HepG2 (cell line): ENCODE measurements around the gene SHROOM2. TPM values are rescaled to one million over a fixed set of nuclear protein-coding genes. Genes with fewer than 3 reads are reported as not detected.

ENCODE experiments used
- ATAC-seq: fragments of 200-7000 bp; cut with Tn5 transposase; 3 replicates; pipeline ENCODE4 v1.9.1; 2020; ENCODE audit warnings: mild to moderate bottlenecking, moderate library complexity
- BruUV-seq: library from RNA; stranded (reverse); fragments of 400-500 nt; replicated peaks from 2 replicates; lab custom pipeline; 2021; lab: Mats Ljungman, UMichigan
- CTCF ChIA-PET: fragments of 300-600 bp; formaldehyde crosslinking; extraction: SDS; loops from one replicate; lab custom pipeline; 2021; ENCODE audit warnings: low total read pairs, inconsistent platforms, low intra/inter-chr PET ratio; lab: Yijun Ruan, JAX
- POLR2A ChIA-PET: fragments of 350-600 bp; sonication (Branson Sonifier 250); formaldehyde crosslinking; loops from one replicate; lab custom pipeline; 2020; ENCODE audit warnings: antibody characterized with exemption, inconsistent platforms; lab: Yijun Ruan, JAX
- DNase-seq: peaks from one replicate; pipeline ENCODE4 v3.0.0-alpha.2; 2015; ENCODE audit warnings: low spot score
- FAIRE-seq: peaks from 3 replicates; lab custom pipeline; 2011; peaks lifted over from hg19 to GRCh38; lab: Jason Lieb, UNC
- H2AFZ ChIP-seq: one replicate; pipeline ENCODE4 v1.6.1; 2011; ENCODE audit warnings: low read length, inconsistent platforms
- H3K27ac ChIP-seq: fragments of 300-600 bp; 3 replicates; pipeline ENCODE4 v1.8.0; 2011; ENCODE audit warnings: mixed run types, mild to moderate bottlenecking, mixed read lengths, low read length, inconsistent platforms; ENCODE audit not compliant: insufficient read depth; ENCODE audit errors: extremely low read length
- H3K27me3 ChIP-seq, 2 experiments: fragments of 200-600 bp in 1 of 2; 2 replicates in 1 of 2; 3 replicates in 1 of 2; pipeline versions ENCODE4 v1.6.0 to v1.8.0; 2011; ENCODE audit warnings: low read length in 2 of 2, mild to moderate bottlenecking in 2 of 2, moderate library complexity in 2 of 2, inconsistent platforms in 1 of 2; ENCODE audit not compliant: insufficient read depth in 2 of 2, control insufficient read depth in 1 of 2
- H3K36me3 ChIP-seq, 2 experiments: fragments of 200-600 bp in 1 of 2; replicated peaks in 1 of 2; 2 replicates in 1 of 2; 3 replicates in 1 of 2; pipeline versions ENCODE4 v1.5.1 to v1.8.0; 2011; ENCODE audit warnings: low read length in 2 of 2, inconsistent platforms in 1 of 2; ENCODE audit not compliant: insufficient read depth in 2 of 2, control insufficient read depth in 1 of 2
- H3K4me1 ChIP-seq: 2 replicates; pipeline ENCODE4 v1.5.1; 2012; ENCODE audit warnings: low read length, inconsistent platforms; ENCODE audit not compliant: insufficient read depth
- H3K4me2 ChIP-seq: 2 replicates; pipeline ENCODE4 v1.6.0; 2011; ENCODE audit warnings: low read depth, low read length, inconsistent platforms
- H3K4me3 ChIP-seq, 3 experiments: fragments of 200-600 bp in 1 of 3; sonication (generic), shearing (Covaris generic) in 1 of 3; replicated peaks in 1 of 3; 2 replicates each; pipeline ENCODE4 v1.5.1; 2011 to 2016; ENCODE audit warnings: low read length in 3 of 3, inconsistent platforms in 2 of 3, low read depth in 2 of 3, mild to moderate bottlenecking in 2 of 3, control low read depth in 1 of 3, mixed read lengths in 1 of 3; ENCODE audit not compliant: insufficient read depth in 1 of 3
- H3K79me2 ChIP-seq: one replicate; pipeline ENCODE4 v1.6.1; 2011; ENCODE audit warnings: low read length, inconsistent platforms; ENCODE audit not compliant: insufficient read depth
- H3K9ac ChIP-seq: 2 replicates; pipeline ENCODE4 v1.6.0; 2011; ENCODE audit warnings: mild to moderate bottlenecking, low read depth, low read length, inconsistent platforms; ENCODE audit not compliant: insufficient read depth
- H3K9me3 ChIP-seq: 2 replicates; pipeline ENCODE4 v1.5.1; 2012; ENCODE audit warnings: mild to moderate bottlenecking, low read length
- H4K20me1 ChIP-seq: 2 replicates; pipeline ENCODE4 v1.6.0; 2011; ENCODE audit warnings: inconsistent platforms, mild to moderate bottlenecking, low read length, moderate library complexity; ENCODE audit not compliant: insufficient read depth
- KDM5B ChIP-seq: sonication (generic); formaldehyde crosslinking; IDR thresholded peaks from 2 replicates; pipeline ENCODE4 v1.4.0; 2020; ENCODE audit warnings: missing genetic modification reagents, mild to moderate bottlenecking, borderline replicate concordance
- WGBS: methylation state at CpG from one replicate; pipeline ENCODE4 v1.1.6; 2017; ENCODE audit warnings: low lambda C conversion rate; 5-methylcytosine and 5-hydroxymethylcytosine counted together
- in situ Hi-C: cut with HindIII; loops from 2 replicates; pipeline ENCODE4 v1.10.0; 2017; ENCODE audit warnings: low pct_unique_long_range_greater_than_20kb; ENCODE audit not compliant: extremely low pct_ligation_motif_present
- intact Hi-C: fragments of 100-400 bp; cut with micrococcal nuclease; formaldehyde crosslinking; loops from one replicate; pipeline ENCODE4 v1.10.0; 2022; ENCODE audit not compliant: unreplicated experiment
- polyA plus RNA-seq, 8 experiments: library from polyadenylated mRNA; depleted of rRNA in 3 of 8; stranded (reverse) in 7 of 8; unstranded in 1 of 8; fragments of >200 nt; fragmentation: Illumina TruSeq in 4 of 8; extraction: Trizol in 4 of 8; gene quantifications; 2 replicates each; pipeline versions ENCODE4 v1.2.1 to v1.2.3, GENCODE V29; 2011 to 2016; ENCODE audit warnings: low read depth in 4 of 8, missing spikeins in 1 of 8, mixed read lengths in 1 of 8; ENCODE audit not compliant: insufficient read depth in 1 of 8
- total RNA-seq, 5 experiments: library from RNA; depleted of rRNA; stranded (reverse); fragments of >200 nt; fragmentation: Illumina TruSeq; extraction: Trizol; gene quantifications; 2 replicates each; pipeline ENCODE4 v1.2.3, GENCODE V29; 2016; ENCODE audit warnings: low read depth in 1 of 5
- TF ChIP-seq, protein P1 (sequence below): sonication (generic); formaldehyde crosslinking; IDR thresholded peaks from 2 replicates; pipeline ENCODE4 v1.4.0; 2020; ENCODE audit warnings: missing genetic modification reagents
- TF ChIP-seq, protein P2 (sequence below): sonication (generic); formaldehyde crosslinking; IDR thresholded peaks from 2 replicates; pipeline ENCODE4 v1.9.0; 2021; ENCODE audit warnings: missing genetic modification reagents, borderline replicate concordance
- TF ChIP-seq, protein P3 (sequence below): sonication (generic); formaldehyde crosslinking; IDR thresholded peaks from 2 replicates; pipeline ENCODE4 v1.5.0; 2020; ENCODE audit warnings: missing genetic modification reagents, mild to moderate bottlenecking, borderline replicate concordance

SHROOM2 gene
- total and polyA plus RNA-seq, 2 of the 13 experiments (the other 11 are each of a cell fraction or from before 2014, with no cell fraction given): 0.92 to 1.4 TPM

DNA sequence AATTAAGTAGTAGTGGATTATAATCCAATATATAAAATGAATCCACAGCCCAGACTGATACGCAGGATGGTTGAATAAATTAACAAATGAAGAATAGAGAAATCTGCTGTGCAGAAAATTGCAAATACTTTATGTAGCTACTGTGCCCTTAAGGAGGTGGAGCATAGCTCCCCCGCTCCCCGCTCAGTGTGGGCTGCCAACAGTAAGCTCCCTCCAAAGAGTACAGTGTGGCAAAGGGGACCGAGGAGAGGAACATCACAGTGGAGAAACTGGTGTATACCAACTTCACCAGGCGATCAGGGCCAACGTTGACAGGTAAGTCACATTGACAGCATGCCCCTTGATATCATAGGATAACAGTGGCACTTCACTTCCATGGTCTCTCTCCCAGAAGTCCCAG, 123.0 kb downstream of the SHROOM2 start:
- CTCF ChIA-PET: no interaction called here
- H4K20me1 ChIP-seq: no peaks in the 10 kb centered on the region
- H3K4me3 ChIP-seq: no peak overlapping the region
- POLR2A ChIA-PET: no interaction called here
- no peaks in the 10 kb centered on the region for H3K79me2 ChIP-seq
- no peaks in the 10 kb centered on the region for H3K9me3 ChIP-seq
- TF ChIP-seq, protein P1, sequence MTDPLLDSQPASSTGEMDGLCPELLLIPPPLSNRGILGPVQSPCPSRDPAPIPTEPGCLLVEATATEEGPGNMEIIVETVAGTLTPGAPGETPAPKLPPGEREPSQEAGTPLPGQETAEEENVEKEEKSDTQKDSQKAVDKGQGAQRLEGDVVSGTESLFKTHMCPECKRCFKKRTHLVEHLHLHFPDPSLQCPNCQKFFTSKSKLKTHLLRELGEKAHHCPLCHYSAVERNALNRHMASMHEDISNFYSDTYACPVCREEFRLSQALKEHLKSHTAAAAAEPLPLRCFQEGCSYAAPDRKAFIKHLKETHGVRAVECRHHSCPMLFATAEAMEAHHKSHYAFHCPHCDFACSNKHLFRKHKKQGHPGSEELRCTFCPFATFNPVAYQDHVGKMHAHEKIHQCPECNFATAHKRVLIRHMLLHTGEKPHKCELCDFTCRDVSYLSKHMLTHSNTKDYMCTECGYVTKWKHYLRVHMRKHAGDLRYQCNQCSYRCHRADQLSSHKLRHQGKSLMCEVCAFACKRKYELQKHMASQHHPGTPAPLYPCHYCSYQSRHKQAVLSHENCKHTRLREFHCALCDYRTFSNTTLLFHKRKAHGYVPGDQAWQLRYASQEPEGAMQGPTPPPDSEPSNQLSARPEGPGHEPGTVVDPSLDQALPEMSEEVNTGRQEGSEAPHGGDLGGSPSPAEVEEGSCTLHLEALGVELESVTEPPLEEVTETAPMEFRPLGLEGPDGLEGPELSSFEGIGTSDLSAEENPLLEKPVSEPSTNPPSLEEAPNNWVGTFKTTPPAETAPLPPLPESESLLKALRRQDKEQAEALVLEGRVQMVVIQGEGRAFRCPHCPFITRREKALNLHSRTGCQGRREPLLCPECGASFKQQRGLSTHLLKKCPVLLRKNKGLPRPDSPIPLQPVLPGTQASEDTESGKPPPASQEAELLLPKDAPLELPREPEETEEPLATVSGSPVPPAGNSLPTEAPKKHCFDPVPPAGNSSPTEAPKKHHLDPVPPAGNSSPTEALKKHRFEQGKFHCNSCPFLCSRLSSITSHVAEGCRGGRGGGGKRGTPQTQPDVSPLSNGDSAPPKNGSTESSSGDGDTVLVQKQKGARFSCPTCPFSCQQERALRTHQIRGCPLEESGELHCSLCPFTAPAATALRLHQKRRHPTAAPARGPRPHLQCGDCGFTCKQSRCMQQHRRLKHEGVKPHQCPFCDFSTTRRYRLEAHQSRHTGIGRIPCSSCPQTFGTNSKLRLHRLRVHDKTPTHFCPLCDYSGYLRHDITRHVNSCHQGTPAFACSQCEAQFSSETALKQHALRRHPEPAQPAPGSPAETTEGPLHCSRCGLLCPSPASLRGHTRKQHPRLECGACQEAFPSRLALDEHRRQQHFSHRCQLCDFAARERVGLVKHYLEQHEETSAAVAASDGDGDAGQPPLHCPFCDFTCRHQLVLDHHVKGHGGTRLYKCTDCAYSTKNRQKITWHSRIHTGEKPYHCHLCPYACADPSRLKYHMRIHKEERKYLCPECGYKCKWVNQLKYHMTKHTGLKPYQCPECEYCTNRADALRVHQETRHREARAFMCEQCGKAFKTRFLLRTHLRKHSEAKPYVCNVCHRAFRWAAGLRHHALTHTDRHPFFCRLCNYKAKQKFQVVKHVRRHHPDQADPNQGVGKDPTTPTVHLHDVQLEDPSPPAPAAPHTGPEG: no peak
- TF ChIP-seq KDM5B: no peak
- in situ Hi-C loops: no loop called here
- no TSS peak for BruUV-seq
- H3K9ac ChIP-seq: no peak overlapping the region
- no peaks in the 10 kb centered on the region for H3K36me3 ChIP-seq
- H3K27ac ChIP-seq: no peak overlapping the region
- H3K27me3 ChIP-seq: no peaks in the 10 kb centered on the region
- FAIRE-seq: no peak
- no peak for ATAC-seq
- no peak overlapping the region for H3K4me2 ChIP-seq
- 92% methylated on average over 4 of the region's 6 CpGs for WGBS
- no peak overlapping the region for H2AFZ ChIP-seq
- intact Hi-C loops: no loop called here
- DNase-seq: no peak
- H3K4me1 ChIP-seq: 0 out of 2 replicates have a peak, but pooled peaks cover 12% of the 10 kb centered on the region

DNA sequence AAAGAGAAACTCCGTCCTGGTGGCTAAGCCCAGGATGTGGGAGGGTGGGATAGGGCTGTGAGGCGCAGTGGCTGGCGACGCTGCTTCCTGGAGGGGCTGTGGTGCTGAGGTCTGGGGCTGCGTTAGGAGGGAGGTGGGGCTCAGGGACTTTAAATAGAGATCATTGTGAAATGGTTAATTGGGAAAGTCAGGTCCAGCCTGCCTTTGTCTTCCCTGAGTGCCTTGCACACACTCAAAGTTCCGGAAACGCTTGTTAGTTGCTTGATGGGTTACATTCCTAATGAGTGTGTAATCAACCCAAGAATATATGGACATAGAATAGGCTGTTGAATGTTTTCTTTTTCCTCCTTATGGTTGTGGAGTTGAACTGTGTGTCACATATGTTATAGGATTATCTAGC, 125.3 kb downstream of the SHROOM2 start:
- no peak for FAIRE-seq
- Histone ChIP-seq H3K4me3 (no peak overlapping the region), H3K27ac (no peak overlapping the region), H3K27me3 (no peaks in the 10 kb centered on the region), H3K4me2 (no peak overlapping the region), H3K9me3 (no peaks in the 10 kb centered on the region), H3K4me1 (0 out of 2 replicates have a peak, but pooled peaks cover 12% of the 10 kb centered on the region), H3K9ac (no peak overlapping the region), H2AFZ (no peak overlapping the region), H4K20me1 (no peaks in the 10 kb centered on the region), H3K36me3 (no peaks in the 10 kb centered on the region), H3K79me2 (no peaks in the 10 kb centered on the region)
- ATAC-seq: no peak
- WGBS: 96% methylated on average over 7 of the region's 7 CpGs
- in situ Hi-C loops: no loop called here
- TF ChIP-seq, protein P2, sequence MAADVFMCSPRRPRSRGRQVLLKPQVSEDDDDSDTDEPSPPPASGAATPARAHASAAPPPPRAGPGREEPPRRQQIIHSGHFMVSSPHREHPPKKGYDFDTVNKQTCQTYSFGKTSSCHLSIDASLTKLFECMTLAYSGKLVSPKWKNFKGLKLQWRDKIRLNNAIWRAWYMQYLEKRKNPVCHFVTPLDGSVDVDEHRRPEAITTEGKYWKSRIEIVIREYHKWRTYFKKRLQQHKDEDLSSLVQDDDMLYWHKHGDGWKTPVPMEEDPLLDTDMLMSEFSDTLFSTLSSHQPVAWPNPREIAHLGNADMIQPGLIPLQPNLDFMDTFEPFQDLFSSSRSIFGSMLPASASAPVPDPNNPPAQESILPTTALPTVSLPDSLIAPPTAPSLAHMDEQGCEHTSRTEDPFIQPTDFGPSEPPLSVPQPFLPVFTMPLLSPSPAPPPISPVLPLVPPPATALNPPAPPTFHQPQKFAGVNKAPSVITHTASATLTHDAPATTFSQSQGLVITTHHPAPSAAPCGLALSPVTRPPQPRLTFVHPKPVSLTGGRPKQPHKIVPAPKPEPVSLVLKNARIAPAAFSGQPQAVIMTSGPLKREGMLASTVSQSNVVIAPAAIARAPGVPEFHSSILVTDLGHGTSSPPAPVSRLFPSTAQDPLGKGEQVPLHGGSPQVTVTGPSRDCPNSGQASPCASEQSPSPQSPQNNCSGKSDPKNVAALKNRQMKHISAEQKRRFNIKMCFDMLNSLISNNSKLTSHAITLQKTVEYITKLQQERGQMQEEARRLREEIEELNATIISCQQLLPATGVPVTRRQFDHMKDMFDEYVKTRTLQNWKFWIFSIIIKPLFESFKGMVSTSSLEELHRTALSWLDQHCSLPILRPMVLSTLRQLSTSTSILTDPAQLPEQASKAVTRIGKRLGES: no peak
- TF ChIP-seq, protein P3, sequence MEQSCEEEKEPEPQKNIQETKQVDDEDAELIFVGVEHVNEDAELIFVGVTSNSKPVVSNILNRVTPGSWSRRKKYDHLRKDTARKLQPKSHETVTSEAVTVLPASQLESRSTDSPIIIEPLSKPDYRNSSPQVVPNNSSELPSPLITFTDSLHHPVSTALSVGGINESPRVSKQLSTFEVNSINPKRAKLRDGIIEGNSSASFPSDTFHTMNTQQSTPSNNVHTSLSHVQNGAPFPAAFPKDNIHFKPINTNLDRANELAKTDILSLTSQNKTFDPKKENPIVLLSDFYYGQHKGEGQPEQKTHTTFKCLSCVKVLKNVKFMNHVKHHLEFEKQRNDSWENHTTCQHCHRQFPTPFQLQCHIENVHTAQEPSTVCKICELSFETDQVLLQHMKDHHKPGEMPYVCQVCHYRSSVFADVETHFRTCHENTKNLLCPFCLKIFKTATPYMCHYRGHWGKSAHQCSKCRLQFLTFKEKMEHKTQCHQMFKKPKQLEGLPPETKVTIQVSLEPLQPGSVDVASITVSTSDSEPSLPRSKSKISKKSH (CRISPR knock-in tag): no peak
- intact Hi-C loops: no loop called here
- POLR2A ChIA-PET: no interaction called here
- DNase-seq: no peak
- BruUV-seq: no TSS peak
- CTCF ChIA-PET: no interaction called here
